GM19043 (cell line): ENCODE measurements around the gene NDFIP2.

Experiments used
- ATAC-seq: cut with Tn5 transposase; IDR thresholded peaks from one replicate; pipeline ENCODE4 v1.9.1; 2021; ENCODE audit warnings: low read depth; ENCODE audit not compliant: unreplicated experiment

NDFIP2 gene, protein sequence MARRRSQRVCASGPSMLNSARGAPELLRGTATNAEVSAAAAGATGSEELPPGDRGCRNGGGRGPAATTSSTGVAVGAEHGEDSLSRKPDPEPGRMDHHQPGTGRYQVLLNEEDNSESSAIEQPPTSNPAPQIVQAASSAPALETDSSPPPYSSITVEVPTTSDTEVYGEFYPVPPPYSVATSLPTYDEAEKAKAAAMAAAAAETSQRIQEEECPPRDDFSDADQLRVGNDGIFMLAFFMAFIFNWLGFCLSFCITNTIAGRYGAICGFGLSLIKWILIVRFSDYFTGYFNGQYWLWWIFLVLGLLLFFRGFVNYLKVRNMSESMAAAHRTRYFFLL

DNA sequence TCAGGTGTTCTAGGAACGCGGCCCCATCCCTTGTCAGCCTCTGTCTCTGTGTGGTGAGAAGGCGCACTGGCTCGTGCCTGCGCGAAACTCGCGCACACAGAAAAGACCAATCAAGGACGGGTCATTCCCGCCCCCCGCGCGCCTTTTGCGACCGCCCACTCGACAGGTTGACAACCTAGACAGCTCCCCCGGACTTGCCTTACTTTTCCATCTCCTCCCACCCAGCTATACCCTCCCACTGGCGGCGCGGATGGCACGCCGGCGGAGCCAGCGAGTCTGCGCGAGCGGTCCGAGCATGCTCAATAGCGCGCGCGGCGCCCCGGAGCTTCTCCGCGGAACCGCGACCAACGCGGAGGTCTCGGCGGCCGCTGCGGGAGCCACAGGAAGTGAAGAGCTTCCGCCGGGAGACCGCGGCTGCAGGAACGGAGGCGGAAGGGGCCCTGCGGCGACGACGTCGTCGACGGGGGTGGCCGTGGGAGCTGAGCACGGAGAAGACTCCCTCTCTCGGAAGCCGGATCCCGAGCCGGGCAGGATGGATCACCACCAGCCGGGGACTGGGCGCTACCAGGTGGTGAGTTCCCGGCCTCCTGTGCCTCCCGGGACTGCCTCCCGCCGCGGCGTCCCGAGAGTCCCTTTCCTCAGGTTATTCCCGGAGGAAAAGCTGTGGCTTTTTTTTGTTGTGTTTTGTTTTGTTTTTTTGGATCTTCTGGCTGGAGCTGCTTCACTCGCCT lies at the start of gene NDFIP2:
Gene NDFIP2, plus strand, starts transcription at position 202 of the 731 bp plus-strand sequence. Its CDS starts 49 bp downstream, at position 251.
- ATAC-seq = peak; percentile 76

DNA sequence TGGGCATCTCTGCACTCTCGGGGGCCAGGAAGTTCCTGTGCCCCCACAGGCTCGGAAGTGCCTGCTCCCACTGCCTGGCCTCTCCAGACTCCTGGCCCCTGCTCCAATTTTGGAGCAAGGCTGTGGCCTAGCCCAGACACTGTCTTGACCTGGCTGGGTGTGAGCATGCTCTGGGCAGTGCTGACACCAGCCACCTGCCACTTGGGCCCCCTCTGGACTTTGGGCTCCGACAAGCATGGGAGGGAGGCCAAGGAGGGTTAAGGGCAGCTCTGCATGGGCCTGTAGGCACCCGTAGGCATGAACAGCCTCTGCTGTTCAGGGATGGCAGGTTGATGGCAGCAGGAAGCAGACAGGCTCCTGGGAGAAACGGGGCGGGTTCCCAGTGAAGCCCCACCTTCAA lies 48.9 kb upstream of the NDFIP2 start:
- ATAC-seq = no peak

DNA sequence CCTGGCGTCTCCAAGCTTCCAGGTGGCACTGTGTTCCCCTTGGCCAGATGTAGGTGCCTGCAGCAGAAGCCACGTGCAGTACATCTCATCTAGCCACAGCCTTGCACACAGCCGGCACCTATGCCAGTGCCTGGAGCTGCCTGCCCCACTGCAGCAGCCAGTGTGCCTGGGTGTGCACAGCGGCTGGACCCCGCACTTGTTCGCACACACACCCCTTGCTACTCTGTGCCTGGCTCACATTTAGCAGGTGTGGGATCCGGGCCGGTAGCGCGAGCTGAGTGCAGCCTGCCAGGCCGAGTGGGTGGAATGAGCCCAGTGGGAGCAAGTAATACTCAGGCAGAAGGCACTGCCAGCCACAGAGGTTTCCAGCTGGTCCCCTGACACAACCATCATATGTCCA lies 48.0 kb upstream of the NDFIP2 start:
- ATAC-seq = no peak

DNA sequence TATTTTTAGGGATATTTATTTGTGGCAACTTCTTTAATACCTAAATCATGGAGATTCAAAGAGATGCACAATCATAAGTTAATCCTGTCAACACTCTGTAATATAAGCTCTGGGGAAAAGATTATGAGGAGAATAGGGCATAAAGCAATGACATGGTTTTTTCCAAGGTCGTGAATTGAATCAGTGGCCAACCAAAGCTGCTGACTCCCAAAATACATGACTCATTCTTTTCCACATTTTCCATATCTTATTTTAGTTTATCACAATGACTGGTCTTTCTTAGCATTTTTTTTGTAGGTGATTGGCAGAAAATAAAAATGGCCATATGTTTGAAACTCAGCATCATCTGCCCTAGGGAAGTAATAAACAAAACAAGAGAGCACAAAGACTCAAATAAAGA lies 46.4 kb upstream of the NDFIP2 start:
- no peak for ATAC-seq

DNA sequence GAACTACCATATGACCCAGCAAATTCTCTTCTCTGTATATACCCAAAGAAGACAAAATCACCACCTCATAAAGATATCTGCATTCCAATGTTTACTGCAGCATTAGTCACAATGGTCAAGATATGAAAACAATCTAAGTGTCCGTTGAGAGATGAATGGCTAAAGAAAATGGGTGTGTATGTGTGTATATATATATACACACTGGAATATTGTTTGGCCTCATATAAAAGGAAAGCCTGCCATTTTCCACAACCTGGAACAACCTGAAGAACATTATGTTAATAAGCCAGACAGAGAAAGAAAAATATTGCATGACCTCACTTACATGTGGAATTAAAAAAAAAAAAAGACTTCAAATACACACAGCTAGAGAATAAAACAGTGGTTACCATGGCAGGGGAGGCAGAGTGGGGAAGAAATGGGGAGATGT lies 45.4 kb upstream of the NDFIP2 start:
- no peak for ATAC-seq

DNA sequence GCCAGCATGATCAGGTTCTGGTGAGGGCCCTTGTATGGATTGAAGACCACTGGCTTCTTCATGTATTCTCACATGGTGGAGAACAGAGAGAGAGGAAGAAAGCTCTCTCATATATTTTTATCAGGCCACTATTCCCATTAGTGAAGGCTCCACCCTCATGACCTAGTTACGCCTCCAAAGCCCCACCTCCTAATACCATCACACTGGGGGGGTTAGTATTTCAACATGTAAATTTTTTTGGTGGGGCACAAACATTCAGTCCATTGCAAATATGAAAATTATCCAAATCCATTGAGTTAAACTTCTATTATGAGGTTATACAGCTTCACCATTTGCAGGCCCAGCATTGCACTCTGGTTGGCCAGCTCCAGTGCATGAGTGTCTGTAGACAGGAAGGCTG lies 41.7 kb upstream of the NDFIP2 start:
- no peak for ATAC-seq

DNA sequence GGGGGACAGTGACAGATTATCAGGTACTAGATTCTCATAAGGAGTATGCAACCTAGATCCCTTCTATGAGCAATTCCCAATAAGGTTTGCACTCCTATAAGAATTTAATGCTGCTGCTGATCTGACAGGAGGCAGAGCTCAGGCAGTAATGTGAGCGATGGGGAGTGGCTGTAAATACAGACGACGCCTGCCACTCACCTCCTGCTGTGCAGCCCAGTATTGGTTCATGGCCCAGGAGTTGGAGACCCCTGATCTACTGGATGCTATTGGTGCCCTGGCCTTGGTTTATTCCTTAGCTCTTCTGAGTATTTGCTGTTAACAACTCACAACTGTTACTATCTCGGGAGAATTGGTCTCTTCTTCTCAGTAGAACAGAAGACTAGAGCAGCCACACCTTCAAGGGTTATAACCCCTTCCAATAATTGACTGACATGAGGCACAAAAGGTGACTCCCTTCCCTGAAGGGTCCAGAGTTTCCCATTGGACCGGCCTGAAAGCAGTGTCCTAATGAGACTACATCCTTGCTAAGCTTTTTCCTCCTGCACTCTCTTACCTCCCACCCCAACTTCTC lies 39.9 kb upstream of the NDFIP2 start:
- no peak for ATAC-seq

DNA sequence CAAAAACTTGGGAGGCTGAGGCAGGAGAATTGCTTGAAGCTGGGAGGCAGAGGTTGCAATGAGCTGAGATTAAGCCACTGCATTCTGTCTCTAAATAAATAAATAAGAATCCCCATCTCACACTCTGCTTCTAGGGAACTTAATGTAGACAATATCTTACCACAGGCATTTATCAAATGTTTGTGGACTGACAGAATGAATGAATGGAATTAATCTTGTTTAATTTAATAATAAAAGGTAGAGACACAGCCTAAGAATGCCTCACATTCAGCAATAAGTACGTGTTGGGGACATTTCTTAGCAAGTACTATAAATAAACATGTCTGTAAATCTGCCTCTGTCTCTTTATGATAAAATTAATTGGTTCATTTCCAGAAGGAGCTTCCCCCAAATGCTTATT lies 38.7 kb upstream of the NDFIP2 start:
- no peak for ATAC-seq

DNA sequence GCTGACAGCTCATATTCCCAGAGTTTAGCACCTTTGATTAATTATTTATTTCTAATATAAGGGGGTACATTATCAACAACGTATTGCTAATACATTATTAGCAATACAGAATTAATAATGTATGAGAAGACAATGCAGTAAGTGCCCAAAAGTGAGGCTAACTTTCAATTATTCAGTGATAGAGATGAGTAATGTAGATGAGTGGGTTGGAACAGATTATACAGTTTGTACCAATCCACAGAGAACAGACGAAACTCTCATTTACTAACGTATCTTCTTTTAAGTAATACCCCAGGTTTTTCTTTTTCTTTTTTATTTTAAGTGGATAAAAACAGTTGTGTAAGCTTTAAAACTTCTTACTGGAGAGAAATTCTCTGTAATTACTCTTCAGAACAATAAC lies 38.2 kb upstream of the NDFIP2 start:
- no peak for ATAC-seq

DNA sequence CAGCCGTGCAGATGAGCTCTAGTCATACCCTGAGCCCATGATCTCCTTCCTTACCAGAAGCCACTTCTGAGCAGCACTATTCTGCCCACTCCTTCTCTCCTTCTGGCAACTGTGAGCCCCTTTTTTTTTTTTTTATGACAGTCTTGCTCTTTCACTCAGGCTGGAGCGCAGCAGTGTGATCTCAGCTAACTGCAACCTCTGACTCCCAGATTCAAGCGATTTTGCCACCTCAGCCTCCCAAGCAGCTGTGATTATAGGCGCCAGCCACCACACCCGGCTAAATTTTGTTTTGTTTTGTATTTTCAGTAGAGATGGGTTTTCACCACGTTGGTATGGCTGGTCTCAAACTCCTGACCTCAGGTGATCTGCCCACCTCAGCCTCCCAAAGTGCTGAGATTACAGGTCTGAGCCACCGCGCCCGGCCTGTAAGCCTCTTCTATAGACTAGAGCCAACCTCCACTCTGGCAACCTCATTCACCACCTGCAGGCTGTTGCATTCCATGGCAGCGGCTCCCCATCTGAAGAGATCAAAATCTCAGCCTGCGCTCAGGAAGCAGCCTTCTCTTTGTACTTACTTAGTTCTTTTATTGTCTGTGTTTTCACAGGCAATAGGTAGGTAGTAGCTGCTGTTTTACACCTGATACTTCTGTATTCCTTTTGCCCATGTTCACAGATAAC lies 34.8 kb upstream of the NDFIP2 start:
- ATAC-seq = no peak

DNA sequence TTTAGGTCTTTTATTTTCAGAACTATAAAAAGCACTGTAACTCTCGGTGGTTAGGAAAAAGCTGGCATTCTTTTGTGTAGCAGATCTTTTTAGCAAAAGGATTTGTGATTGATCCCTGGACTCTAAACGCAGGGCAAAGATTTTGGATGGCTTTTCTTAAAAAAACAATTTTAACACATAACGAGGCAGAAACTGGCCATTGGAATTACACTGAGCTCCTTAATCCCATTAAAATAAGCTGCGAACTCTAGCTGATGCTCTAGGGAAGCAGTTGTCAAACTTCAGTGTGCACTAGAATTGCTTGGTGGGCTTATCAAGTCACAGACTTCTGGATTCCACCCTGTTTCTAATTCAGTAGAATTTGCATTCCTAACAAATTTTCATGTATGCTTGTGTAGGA lies 33.8 kb upstream of the NDFIP2 start:
- no peak for ATAC-seq

DNA sequence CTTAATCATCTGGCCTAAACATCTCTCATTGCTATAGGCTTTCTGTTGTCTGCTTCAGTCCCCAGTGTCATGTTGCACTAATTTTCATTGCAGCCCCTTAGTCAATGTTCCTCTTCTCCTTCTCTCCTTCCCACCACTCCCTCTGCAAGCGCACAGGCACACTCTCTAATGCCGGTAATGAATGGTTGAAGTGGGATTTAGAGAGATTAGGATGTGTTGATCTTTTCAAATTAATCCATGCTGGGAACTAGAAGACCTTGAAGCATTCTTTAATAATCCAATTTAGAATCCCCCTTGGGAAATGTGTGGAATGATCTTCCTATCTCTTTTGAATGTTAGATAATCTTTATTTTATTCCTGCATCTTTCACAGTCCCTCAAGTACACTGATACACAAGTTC lies 33.2 kb upstream of the NDFIP2 start:
- ATAC-seq = no peak

DNA sequence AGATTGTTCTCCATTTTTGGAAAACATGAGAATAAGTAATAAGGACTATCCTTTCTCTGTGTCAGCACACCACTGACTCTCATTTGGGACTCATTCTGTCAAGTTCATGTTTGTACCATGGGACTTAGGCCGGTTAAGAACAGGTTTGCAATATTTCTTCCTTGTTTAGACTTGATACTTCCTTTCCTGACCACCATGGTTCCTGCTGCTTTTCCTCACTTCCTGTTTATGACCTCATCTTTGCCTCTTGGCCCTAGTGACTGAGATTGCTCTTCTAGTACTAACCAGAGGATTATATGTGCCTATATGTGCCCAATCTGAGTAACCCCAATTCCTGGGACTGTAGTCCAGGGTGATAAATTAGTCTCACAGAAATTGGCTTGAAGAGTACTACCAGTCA lies 32.5 kb upstream of the NDFIP2 start:
- ATAC-seq = peak; percentile 27

DNA sequence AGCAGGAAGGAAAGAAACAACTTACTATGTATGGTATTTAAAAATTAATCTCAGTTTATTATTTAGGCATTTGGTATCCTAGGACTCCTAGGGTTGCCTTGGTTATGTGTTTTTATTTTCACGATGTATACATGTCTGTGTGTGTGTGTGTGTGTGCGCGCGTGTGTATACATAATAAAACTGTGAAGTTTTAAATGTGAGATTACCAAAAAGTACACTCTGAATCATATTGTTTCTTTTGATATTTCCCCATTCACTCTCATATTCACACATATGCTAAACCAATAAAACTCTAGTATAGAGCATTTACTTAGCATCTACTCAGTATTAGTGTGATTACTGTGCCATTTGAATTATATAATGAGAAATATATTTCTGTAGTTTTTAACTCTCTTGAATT lies 30.8 kb upstream of the NDFIP2 start:
- ATAC-seq = no peak

DNA sequence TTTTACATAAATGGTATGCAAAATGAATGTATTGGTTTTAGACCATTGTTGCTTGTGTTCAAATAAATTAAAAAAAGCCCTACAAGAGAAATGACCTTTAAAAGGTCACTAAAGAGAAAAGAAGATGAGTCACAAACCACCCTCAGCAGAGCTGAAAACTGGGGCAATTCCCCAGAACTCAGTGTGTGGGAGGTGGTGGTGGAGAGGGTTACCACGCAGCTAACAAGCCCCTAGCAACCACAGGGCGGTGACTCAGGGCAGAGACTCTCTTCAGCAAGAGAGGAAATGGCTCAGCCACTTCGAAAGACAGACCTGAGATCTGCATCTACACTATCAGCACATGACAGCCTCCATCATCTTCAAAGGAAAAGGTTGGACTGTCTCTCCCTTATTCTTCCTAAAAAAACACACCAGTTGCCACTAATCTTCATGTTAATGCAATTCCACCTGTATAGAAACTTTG lies 29.4 kb upstream of the NDFIP2 start:
- ATAC-seq = peak; percentile 99

DNA sequence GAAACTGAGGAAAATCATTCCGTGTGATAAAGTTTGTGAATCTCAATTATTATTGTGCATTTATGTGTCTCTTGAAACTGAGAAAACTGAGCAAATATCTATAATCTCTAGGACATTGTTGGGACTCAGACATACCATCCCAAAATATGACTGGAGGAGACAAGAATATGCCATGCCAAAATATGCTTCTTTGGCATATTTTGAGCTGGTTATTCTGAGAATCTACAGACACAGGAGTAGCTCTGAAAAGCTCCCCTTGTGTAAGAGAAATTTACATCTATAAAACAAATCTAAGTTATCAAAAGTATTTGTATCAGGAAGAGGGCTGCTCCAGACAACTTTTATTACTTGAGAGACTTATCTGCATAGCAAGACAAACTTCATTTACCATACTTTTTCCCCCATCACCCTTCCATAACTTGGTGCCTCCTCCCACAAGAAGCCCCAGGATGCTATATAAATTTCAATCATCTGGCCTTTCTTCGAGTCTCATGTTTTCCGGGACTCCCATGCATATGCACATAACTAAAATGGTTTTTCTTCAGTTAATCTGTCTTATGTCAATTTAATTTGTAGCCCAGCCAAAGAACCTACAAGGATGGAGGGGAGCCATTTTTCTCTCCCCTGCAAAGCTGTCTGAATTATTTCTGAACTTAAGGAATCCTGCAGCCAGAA lies 28.6 kb upstream of the NDFIP2 start:
- no peak for ATAC-seq

DNA sequence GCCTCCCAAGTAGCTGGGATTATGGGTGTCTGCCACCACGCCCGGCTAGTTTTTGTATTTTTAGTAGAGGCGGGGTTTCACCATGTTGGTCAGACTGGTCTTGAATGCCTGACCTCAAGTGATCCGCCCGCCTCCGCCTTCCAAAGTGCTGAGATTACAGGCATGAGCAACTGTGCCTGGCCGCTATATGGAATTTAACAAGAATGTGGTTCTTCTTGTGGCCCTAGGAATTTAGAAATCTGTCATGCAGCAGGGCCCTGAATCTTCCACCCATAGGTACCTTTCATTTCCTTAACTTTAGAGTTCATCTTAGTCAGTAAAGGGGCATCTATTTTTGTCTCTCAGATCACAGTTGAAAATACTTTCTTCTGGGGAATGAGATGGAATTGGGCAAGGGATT lies 25.6 kb upstream of the NDFIP2 start:
- ATAC-seq = no peak

DNA sequence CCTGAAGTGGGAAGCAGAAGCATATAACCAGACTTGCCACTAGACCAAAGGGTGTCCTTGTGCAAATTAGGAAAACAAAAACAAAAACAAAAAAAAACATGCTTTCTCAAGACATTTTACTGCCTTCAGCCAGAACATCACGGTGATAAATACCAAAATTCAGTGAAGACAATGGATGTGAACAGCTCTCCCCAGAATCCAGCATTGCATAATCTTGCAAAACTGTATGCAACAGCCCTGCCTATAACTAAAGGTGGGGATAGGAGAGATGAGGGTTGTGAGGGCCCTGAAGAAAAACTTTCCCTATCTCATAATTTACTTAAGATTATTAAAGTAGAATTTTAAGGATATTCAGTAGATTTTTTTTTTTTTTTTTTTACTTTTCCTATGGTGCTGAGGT lies 24.9 kb upstream of the NDFIP2 start:
- no peak for ATAC-seq

DNA sequence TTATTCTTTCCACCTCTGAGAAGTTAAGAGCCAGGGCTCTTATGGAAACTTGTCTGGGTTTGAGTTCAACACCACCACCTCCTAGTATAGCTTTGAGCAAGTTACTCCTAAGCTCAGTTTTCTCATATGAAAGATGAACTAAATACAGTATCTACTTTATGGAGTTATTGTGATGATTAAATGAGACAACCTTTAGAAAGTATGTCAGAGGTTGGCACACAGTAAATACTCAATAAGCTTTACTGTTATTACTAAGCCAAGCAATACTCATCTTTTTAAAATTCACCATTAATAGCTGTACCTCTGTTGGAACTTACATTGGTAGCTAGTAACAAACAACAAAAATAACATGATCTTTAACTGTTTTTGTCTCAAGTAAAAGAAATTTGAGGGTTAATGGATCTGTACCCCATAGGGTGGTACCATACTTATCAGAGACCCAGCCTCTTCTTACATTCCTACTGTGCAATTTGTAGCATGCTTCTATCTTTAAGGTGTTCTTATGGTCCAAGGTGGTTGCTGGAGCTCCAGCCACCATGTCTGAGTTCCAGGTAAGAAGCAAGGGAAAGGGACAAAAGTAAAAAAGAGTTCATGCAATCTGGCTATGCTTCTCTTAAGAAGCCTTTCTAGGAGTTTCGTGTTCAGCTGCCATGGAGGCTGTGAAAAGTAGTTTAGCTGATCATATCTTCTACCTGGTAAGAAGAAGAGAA lies 24.1 kb upstream of the NDFIP2 start:
- ATAC-seq = no peak

DNA sequence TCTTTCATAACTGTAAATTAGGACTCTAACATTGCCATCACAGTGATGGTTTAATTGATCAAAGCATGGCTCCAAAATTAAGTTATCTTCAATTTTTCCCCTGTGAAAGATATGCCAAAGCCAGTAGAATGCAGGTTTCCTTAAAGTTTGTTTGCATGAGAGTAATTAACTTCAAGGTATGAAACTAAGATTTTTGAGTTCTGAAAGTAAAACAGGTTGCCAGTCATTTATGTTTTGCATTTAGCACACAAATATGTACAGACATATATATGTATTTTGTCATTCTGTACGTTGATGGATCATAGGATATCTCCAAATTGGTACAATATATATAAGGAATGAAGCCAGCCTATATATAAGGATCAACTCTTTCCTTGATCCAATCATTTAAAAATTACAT lies 23.6 kb upstream of the NDFIP2 start:
- no peak for ATAC-seq
